Lung (tissue), 12 donors: ENCODE results near the gene OTOR. TPM values are rescaled to one million over a fixed set of nuclear protein-coding genes. Genes with fewer than 3 reads are reported as not detected.

Source experiments
- ATAC-seq: fragments of 200-7000 bp; cut with Tn5 transposase; one replicate; pipeline ENCODE4 v1.9.1; 2020; ENCODE audit warnings: moderate number of reproducible peaks; ENCODE audit not compliant: insufficient read depth, low FRiP score
- DNase-seq, 3 donors: peaks; one replicate each; pipeline ENCODE4 v3.0.0-alpha.2; 2013 to 2017
- H3K27ac ChIP-seq, 2 donors: one replicate each; pipeline ENCODE4 v1.5.1; 2013; ENCODE audit warnings: mild to moderate bottlenecking in 2 of 2, moderate library complexity in 2 of 2, control low read depth in 1 of 2, inconsistent platforms in 1 of 2, low read depth in 1 of 2, low read length in 1 of 2
- H3K27me3 ChIP-seq, 3 donors: one replicate each; pipeline ENCODE4 v1.5.1; 2013; ENCODE audit warnings: low read length in 2 of 3; ENCODE audit not compliant: control insufficient read depth in 3 of 3, insufficient read depth in 3 of 3
- H3K36me3 ChIP-seq, 4 donors: one replicate each; pipeline ENCODE4 v1.5.1; 2013; ENCODE audit warnings: low read length in 4 of 4, mild to moderate bottlenecking in 1 of 4, moderate library complexity in 1 of 4; ENCODE audit not compliant: control insufficient read depth in 4 of 4, insufficient read depth in 4 of 4
- H3K4me1 ChIP-seq, 5 donors: one replicate each; pipeline ENCODE4 v1.5.1; 2013; ENCODE audit warnings: low read length in 5 of 5, mild to moderate bottlenecking in 2 of 5, moderate library complexity in 1 of 5; ENCODE audit not compliant: control insufficient read depth in 5 of 5, insufficient read depth in 5 of 5
- H3K4me3 ChIP-seq: one replicate; pipeline ENCODE4 v1.5.1; 2013; ENCODE audit warnings: mild to moderate bottlenecking, control low read depth, moderate library complexity
- H3K9ac ChIP-seq, 2 donors: one replicate each; pipeline ENCODE4 v1.5.1; 2013; ENCODE audit warnings: low read length in 2 of 2, control low read depth in 1 of 2; ENCODE audit not compliant: insufficient read depth in 1 of 2
- H3K9me3 ChIP-seq, 4 donors: one replicate each; pipeline ENCODE4 v1.5.1; 2013; ENCODE audit warnings: low read length in 3 of 4, mild to moderate bottlenecking in 1 of 4, moderate library complexity in 1 of 4; ENCODE audit not compliant: control insufficient read depth in 4 of 4, insufficient read depth in 3 of 4
- CTCF ChIP-seq: IDR thresholded peaks from 2 replicates; pipeline ENCODE4 v1.5.1; 2012; ENCODE audit warnings: mild to moderate bottlenecking; ENCODE audit errors: control extremely low read depth, extremely low read depth
- WGBS, 2 donors: extraction: QIAGEN DNeasy Blood & Tissue Kit; methylation state at CpG; one replicate each; pipeline ENCODE4 v1.1.7; 2013; 5-methylcytosine and 5-hydroxymethylcytosine counted together
- polyA plus RNA-seq, 2 donors: library from polyadenylated mRNA; stranded (reverse); fragments of 200-250 nt; gene quantifications; one replicate each; pipeline ENCODE4 v1.2.1, GENCODE V29; 2013
- total RNA-seq, 2 donors: library from RNA; depleted of rRNA in 1 of 2; stranded (reverse); fragments of >200 nt in 1 of 2; gene quantifications; one replicate each; pipeline ENCODE4 v1.2.1, GENCODE V29; 2014 to 2021
- donor health status: control.
- donor health status: control.
- donor health status: Bipolar disorder and iron deficiency.
- donor health status: healthy.
- donor health status: DM: yes; HTN: yes; CAD: no.

OTOR gene
- total and polyA plus RNA-seq, 4 donors, result not detected

- ATAC-seq, result no peak
- 66 to 97% methylated on average over 1 of the region's 1 CpG for WGBS, 2 donors
These were observed 3.9 kb downstream of the OTOR start for GRCh38 chr20:16752082-16752481.

GRCh38 chr20:16752901-16753300 lies 4.7 kb downstream of the OTOR start:
- no peak for TF ChIP-seq CTCF
- ATAC-seq (no peak), DNase-seq (no peak)
- no peaks in the 10 kb centered on the region for H3K4me1 ChIP-seq
- H3K9me3 ChIP-seq, result no peaks in the 10 kb centered on the region
- no peak overlapping the region for H3K27ac ChIP-seq
- H3K36me3 ChIP-seq, result no peaks in the 10 kb centered on the region
- H3K9ac ChIP-seq, result no peak overlapping the region
- H3K27me3 ChIP-seq, result peaks cover 0 to 8% (median 7%) of the 10 kb centered on the region in 3 donors
- H3K4me3 ChIP-seq, result no peak overlapping the region

More at GRCh38 chr20:16752082-16752481, 3.9 kb downstream of the OTOR start:
- Histone ChIP-seq H3K27ac (no peak overlapping the region), H3K9ac (no peak overlapping the region), H3K36me3 (no peaks in the 10 kb centered on the region), H3K27me3 (peaks cover 0 to 8% (median 7%) of the 10 kb centered on the region in 3 donors), H3K9me3 (no peaks in the 10 kb centered on the region), H3K4me3 (no peak overlapping the region), H3K4me1 (no peaks in the 10 kb centered on the region)
- no peak for DNase-seq
- TF ChIP-seq CTCF, result no peak

GRCh38 chr20:16758454-16759180 lies 10.5 kb downstream of the OTOR start:
- Histone ChIP-seq H3K9ac (no peak overlapping the region), H3K27me3 (peaks cover 0 to 12% (median 2%) of the 10 kb centered on the region in 3 donors), H3K27ac (no peak overlapping the region), H3K4me1 (peaks cover 0 to 1% (median 0%) of the 10 kb centered on the region in 5 donors), H3K9me3 (no peaks in the 10 kb centered on the region), H3K4me3 (no peak overlapping the region), H3K36me3 (no peaks in the 10 kb centered on the region)
- 58 to 70% methylated on average over 2 of the region's 2 CpGs for WGBS, 2 donors
- DNase-seq (no peak), ATAC-seq (no peak)
- no peak for TF ChIP-seq CTCF
